LNCaP clone FGC (cell line): ENCODE measurements around the gene TRAF3IP1.

Experiments
- DNase-seq: peaks from one replicate; pipeline ENCODE4 v3.0.0-alpha.2; 2011; ENCODE audit warnings: low read depth
- H3K4me3 ChIP-seq: 2 replicates; pipeline ENCODE4 v1.5.1; 2011; ENCODE audit warnings: mild to moderate bottlenecking, low read depth, low read length, control low read depth
- TF ChIP-seq, protein P1 (sequence below): IDR thresholded peaks from 2 replicates; pipeline ENCODE4 v1.5.1; 2012; ENCODE audit warnings: mild to moderate bottlenecking; ENCODE audit not compliant: control insufficient read depth, insufficient read depth; ENCODE audit errors: extremely low read depth

TRAF3IP1 gene

GRCh38 chr2:238277695-238278094 lies 42.6 kb upstream of the TRAF3IP1 start:
- no peak for DNase-seq
- H3K4me3 ChIP-seq = no peak overlapping the region
- TF ChIP-seq, protein P1, sequence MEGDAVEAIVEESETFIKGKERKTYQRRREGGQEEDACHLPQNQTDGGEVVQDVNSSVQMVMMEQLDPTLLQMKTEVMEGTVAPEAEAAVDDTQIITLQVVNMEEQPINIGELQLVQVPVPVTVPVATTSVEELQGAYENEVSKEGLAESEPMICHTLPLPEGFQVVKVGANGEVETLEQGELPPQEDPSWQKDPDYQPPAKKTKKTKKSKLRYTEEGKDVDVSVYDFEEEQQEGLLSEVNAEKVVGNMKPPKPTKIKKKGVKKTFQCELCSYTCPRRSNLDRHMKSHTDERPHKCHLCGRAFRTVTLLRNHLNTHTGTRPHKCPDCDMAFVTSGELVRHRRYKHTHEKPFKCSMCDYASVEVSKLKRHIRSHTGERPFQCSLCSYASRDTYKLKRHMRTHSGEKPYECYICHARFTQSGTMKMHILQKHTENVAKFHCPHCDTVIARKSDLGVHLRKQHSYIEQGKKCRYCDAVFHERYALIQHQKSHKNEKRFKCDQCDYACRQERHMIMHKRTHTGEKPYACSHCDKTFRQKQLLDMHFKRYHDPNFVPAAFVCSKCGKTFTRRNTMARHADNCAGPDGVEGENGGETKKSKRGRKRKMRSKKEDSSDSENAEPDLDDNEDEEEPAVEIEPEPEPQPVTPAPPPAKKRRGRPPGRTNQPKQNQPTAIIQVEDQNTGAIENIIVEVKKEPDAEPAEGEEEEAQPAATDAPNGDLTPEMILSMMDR = no peak

DNA sequence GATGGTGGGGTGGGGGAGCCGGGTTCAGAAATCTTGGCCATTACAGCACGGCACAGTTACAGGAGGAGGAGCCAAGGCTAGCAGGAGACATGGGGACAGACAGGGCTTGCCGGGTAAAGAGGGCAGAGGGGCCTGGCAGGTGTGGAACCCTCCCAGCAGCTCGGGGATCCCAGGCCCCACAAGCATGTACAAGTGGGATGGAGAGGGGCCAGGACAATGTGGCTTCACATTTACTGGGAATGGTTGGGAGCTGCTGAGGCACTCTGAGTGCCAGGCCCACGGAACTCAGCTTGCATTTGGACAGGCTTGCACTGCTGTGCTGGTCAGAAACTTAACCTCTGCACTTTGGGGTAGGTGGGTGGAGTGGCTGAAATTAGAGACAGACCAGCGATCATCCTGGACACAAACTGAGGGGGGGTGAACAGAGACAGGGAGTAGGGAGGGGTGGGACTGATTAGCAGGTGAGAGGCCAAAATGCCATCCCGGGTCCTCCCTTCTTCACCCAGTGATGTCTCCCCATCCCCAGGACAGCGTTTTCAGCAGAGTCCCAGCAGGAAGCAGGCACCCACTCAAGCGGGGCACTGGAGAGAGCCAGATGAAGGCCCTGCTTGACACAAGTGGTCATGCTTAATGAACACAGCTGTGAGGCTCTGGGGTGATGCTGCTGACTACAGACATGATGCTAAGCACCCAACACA lies 41.5 kb upstream of the TRAF3IP1 start:
- DNase-seq = no peak
- H3K4me3 ChIP-seq = no peak overlapping the region
- TF ChIP-seq, protein P1 = no peak

DNA sequence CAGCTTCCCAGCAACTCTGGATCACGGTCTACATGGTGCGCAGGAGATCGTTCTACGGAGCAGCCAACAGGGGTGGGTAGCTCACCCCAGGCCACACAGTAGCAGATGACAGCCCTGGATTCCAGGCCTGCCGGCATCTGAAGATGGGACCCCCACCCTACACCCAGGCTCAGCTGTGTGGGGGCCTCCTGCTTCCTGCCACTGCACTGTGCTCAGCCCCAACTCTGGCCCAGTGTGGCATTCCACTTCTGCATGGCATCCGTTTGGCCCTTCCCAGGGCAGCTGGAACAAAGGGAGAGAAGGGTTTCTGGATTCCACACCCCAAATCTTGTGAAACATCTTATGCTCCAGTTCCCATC lies 41.0 kb upstream of the TRAF3IP1 start:
- TF ChIP-seq, protein P1 = no peak
- DNase-seq = no peak
- H3K4me3 ChIP-seq = no peak overlapping the region

DNA sequence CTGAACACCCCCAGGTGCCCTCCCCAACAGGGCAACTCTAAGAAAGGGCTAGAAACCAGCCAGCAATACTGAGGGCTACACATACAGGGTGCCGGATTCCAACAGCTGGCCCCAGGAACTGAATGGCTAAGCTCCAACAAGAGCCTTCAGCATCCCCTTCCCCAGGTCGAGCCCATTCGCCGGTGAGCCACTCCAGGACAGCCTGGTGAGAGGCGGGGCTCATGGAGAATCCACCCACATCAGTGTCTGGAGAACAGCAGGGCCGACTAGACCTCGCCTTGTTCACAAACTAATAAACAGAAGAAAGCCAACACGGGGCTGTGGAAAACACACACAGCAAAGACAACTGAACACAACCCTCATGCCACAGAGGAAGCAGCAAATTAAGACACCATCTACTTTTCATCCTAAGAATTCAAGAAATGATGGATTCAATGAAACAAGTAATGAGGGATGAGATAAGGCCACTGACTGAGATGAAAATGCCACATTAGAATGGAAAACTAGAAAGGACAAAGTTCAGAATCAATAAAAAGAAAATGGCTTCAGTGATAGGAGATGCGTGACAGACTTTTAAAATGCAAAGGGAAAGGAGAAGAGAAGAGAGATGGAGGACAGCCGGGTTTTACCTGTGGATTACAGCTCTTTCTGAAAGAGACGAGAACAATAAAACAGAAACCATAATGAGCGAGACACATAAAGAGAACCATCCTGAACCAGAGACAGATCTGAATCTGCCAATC lies 40.1 kb upstream of the TRAF3IP1 start:
- no peak overlapping the region for H3K4me3 ChIP-seq
- TF ChIP-seq, protein P1 = no peak
- DNase-seq = no peak

DNA sequence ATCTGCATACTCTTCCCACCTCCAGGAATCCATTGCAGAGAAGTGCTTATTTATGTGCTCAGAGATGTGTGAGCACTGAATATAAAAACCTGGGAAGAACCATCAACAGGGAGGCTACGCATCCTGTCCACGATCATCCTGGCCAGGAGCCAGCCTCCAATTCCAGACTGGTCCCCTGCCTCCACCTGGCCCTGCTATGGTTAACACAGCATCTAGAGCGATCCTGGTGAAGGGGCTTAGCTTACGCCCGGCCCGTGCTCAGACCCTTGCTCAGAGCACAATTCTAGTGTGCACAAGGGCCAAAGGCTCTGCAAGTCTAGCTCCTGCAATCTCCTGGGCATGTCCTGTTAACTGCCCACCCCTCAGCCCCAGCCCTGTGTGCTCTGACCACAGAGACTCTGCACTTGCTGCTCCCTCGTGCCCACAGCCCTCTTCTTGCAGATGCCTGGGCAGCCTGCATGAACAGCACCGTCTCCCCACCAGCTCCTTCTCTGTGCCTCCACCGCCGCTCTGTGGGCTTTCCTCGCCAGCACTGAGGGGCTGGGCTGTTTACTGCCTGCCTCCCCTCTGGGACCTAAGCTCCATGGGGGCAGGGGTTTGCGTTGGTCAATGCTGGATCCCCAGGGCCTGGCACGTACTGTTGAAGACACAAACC lies 38.4 kb upstream of the TRAF3IP1 start:
- DNase-seq = no peak
- H3K4me3 ChIP-seq = no peak overlapping the region
- TF ChIP-seq, protein P1 = no peak

- H3K4me3 ChIP-seq = no peak overlapping the region
- no peak for DNase-seq
- TF ChIP-seq, protein P1 = no peak
Observed at GRCh38 chr2:238282861-238283738, 37.2 kb upstream of the TRAF3IP1 start.
